VCaP (cell line): Measurements from ENCODE around the gene RUNX3.

Experiments
- H3K27ac ChIP-seq: fragments of 450-650 bp; 2 replicates; pipeline ENCODE4 v1.5.1; 2017
- CTCF ChIP-seq: fragments of 450-650 bp; conservative IDR thresholded peaks from 2 replicates; pipeline ENCODE4 v1.5.1; 2017; ENCODE audit warnings: mild to moderate bottlenecking, moderate library complexity

RUNX3 gene

DNA sequence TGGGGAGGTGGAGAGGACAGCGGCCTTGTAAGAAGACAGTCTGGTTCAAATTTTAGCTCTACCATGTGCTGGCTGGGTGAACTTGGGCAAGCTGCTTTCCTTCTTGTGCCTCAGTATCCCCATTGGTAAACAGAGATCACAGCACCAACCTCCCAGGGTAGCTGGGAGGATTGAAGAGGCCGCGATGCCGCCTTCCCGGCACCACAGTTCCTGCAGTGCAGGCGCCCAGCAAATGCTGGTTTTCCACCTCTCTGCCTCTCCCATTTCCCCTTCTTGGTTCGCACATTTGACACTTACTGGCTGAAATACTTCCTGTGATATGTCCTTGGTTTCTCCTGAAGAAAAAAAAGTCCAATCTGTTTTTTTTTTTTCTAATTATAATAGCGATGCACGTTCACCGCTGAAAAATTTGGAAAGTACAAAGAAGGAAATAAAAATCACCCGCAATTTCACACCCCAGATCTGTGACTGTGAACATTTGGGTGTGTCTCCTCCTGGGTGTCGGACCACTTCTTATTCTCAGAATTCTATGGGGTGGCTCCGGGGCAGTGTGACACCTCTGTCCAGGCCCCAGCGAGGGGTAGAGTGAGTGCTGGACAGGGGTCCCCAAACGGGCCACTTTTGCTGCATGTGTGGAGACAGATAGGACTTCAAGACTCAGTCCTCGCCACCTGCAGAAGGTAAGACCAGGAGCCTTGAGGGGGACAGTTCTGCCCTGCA lies 73.1 kb downstream of the RUNX3 start:
- TF ChIP-seq CTCF: no peak
- no peak overlapping the region for H3K27ac ChIP-seq

DNA sequence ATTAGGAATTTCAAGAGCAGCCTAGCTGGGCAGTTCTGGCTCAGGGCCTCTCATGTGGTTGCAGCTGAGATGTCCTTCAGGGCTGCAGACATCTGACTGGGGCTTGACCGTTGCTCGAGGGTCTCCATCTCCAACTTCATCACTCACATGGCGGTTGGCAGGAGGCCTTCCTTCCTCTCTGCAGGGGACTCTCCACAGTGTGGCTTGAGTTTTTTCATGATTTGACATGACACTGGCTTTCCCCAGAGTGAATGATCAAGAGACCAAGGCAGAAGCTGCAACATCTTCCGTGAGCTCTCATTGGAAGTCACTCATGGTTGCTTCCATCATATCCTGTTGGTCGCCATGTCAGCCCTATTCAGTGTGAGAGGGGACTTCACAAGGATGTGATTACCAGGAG lies 74.6 kb downstream of the RUNX3 start:
- H3K27ac ChIP-seq: no peak overlapping the region
- TF ChIP-seq CTCF: no peak

GRCh38 chr1:24853649-24854048 lies 76.4 kb downstream of the RUNX3 start:
- TF ChIP-seq CTCF: no peak
- peak overlapping the region; percentile 84 for H3K27ac ChIP-seq

- no peak for TF ChIP-seq CTCF
- peak overlapping the region; percentile 5; the same call in 1 of the 2 replicates for H3K27ac ChIP-seq
These were observed 79.7 kb downstream of the RUNX3 start for GRCh38 chr1:24850328-24850920.

- peak overlapping the region; percentile 5; the same call in 1 of the 2 replicates for H3K27ac ChIP-seq
- peak; percentile 77 for TF ChIP-seq CTCF
These were observed 80.3 kb downstream of the RUNX3 start for GRCh38 chr1:24849672-24850295.
